GM12801 (cell line): Measurements from ENCODE around the gene FAM174B.

Experiments used
- CTCF ChIP-seq: IDR thresholded peaks from one replicate; pipeline ENCODE4 v1.5.1; 2011; ENCODE audit warnings: control low read depth; ENCODE audit not compliant: insufficient read length; ENCODE audit errors: extremely low read depth

FAM174B gene

DNA sequence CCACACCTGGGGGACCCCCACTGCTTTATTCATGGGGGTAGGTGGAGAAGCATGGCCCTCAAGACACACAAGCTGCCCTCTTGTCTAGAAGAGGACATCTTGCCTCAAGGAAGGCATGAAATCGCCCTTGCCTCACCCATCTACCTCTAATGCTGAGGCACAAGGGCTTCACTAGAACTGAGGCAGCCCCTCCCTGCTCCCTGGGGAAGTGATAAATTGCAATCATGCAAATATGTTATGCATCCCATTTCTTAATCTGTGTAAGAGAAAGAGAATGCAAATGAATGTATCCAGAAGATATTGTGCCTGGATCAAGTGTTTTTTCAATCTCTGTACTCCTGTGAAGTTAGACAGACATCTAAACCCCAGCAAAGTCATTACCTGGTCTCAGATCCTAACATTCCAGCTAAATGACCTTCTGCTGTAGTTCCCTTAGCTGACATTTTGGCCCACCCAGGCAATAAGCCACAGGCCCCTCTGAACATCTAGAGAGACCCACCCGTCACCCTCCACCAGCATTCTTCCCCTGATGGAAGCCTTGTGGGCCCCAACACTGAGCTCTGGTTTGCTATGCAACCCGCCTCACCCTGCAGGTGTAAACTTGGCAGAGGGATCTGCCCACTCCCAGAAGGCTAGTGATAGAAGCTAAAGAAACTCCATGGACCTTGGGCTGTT lies 53.8 kb downstream of the FAM174B start:
- no peak for TF ChIP-seq CTCF

DNA sequence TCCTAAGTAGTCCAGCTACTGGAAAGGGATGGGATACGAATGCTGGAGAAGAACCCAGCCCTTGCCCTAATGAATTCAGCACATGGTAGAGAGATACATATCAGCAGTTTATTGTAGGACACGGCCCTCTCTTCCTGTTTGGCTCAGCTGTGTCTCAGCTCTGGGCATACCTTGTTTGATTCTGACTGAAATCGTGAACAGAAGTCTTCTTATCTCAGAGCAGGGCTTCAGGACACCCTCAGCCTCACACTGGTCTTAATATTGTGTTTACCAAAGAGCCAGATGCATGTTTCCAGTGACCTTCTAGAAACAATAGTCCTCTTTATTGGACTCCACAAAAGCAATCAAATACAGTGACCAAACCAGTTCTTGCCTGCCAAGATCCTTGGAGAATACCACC lies 54.7 kb downstream of the FAM174B start:
- no peak for TF ChIP-seq CTCF

DNA sequence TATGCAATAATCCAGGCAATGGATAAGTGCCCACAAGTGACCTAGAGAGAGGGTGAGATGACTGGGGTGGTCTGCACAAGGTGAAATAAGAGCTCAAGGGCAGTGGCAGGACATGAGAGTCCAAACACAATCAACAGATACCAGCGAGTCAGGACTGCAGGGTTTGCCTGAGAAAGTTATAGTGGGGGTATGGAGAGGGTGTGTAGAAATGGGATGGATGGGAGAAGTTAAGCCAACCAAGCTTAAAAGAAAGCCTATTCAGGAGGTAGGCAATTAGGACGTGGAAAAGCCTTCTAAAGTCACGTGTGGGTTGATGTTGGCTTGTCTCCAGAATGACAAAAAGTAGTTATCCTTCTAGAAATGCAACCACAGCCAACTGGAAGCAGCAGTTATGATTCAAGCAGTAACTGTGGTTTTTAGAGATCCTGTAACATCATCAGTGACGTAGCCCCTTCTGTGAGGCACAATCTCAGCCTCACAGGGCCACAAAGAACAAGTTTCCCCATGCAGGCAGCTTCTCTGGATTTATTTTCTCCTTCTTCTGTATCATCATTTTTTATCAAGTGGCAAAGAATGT lies 56.1 kb downstream of the FAM174B start:
- no peak for TF ChIP-seq CTCF

DNA sequence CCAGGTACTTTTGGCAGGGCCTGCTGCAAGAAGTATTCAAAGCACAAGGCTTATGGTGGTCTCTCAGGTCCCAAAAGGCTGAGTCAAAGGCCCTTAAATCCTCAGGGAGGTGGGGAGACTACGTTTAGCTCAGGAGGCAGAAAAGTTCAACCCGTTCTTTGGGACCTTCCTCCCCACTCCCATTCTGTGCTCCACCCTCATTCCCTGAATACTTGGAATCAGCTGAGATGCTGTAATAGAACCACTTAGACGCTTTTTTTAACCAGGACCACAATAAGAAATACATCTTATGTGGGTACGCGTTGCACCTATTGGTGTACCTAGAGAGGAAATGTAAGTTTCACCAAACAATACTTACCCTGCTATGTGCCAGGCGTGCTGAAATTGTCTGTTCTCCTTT lies 58.0 kb downstream of the FAM174B start:
- TF ChIP-seq CTCF: no peak

DNA sequence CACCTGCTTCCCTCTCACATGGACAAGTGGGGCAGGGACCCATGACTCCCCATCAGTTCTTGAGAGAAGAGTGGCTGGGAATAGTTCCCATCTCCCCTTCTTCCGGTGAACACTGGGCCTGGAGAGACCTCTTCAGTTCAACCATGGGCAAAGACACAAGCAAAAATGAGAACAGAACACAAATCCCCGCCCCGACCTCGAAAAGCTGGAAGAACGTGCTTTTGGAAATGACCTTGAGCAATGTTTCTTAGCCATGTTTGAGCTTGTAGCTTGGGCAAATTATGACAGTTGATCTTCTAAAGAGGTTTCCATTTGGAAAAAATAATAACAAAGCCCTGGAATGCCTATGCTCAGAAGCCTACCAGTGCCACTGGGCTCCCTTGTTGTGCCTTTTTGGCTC lies 59.0 kb downstream of the FAM174B start:
- TF ChIP-seq CTCF: no peak

DNA sequence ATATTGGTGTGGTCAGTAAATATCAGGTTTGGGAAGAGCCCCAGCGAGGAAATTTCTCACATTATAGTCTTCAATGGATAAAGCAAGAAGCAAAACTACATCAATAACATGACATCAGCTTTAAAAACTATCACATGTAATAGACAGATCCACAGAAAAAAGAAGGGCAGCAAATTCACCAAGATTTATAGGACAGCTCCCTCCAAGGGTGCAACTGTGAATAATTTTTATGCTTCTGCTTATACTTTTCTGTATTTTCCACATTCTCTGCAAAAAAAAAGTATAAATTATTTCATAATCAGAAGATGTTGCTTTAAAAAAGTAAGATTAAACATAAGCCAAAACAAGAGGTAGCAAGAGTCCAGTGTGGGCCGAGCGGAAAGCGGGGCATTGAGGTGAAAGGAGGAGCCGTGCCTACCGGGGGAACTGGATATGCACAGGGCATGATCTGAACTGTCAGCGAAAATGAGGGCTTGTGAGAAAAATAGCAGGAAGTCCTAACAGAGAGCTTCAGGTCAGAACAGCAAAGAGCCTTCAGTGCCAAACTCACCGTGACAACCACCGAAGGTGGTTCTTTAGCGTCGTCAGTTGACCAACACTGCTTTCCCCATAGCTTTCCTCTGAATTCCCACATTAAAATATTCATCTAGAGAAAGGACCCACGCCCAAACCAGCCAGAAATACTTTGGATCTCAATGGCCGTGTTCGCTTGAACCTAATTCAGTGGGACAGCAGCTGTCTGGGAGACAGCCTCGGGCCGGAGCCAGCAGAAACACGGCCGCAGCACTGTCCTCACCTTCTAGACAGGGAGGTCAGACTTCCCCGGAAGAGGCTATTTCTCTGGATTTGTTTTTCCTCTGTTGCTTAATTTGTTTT lies 59.8 kb downstream of the FAM174B start:
- TF ChIP-seq CTCF: no peak

- no peak for TF ChIP-seq CTCF
Observed at GRCh38 chr15:92591275-92591674, 64.3 kb downstream of the FAM174B start.
